ENCODE data around the gene LPAR2. TPM values are rescaled to one million over a fixed set of nuclear protein-coding genes. Genes with fewer than 3 reads are reported as not detected.

The LPAR2 gene
- total and polyA plus RNA-seq, 2 donors (not counting 3 experiments of a cell fraction or from before 2014, with no cell fraction given), result 4.7 to 5.0 TPM

DNA sequence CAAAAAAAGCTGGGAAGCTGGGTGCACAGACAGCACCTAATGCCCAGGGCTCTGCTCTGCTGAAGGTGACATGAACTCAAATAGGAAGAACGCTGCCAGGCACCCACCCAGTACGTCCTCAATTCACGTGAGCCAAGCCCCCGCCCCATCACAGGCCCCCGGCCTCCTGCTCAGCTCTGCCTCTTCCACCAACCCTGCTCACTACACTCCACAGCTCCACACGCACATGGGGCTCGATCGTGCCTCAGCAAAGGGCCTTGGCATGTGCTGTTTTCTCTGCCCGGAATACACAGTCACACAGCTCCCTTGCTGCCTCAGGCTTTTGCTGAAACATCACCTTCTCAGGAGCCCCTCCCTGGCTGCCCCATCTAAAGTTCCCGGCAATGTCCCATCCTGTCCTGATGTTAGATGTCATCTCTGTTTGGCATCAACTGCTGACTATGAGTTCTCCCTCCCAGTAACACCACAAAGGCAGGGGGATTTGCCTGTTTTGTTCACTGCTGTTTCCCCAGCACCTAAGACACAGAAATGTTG is 33.2 kb upstream of the LPAR2 start:
- no peak overlapping the region for H3K4me3 ChIP-seq (replicated peaks in 1 of 3; ENCODE audit: insufficient read depth in 1 of 3, low read depth in 1 of 3, low read length in 3 of 3)
- H2AFZ ChIP-seq (ENCODE audit: low read depth, low read length), result no peak overlapping the region
- H3K79me2 ChIP-seq (ENCODE audit: control insufficient read depth, insufficient read depth, low read length), result peaks cover 22% of the 10 kb centered on the region
- no peak overlapping the region for H3K4me2 ChIP-seq (ENCODE audit: insufficient read depth, low read length)
- H3K9me3 ChIP-seq (replicated peaks; ENCODE audit: control insufficient read depth, insufficient read depth, low read length), result no peaks in the 10 kb centered on the region
- no peak overlapping the region for H3K9ac ChIP-seq (replicated peaks; ENCODE audit: extremely low read depth, insufficient read depth, low read length)
- no peak for DNase-seq (ENCODE audit: low read depth, low spot score)
- CTCF ChIA-PET, result no interaction called here
- no peak for FAIRE-seq
- dilution Hi-C loops (cut with MboI; ENCODE audit: extremely low pct_ligation_motif_present, low sequenced_read_pairs), result no loop called here
- H3K36me3 ChIP-seq (ENCODE audit: control insufficient read depth in 2 of 2, extremely low read depth in 1 of 2, insufficient read depth in 2 of 2, low read length in 2 of 2), result peaks cover 9 to 26% of the 10 kb centered on the region in 2 experiments
- TF ChIP-seq POLR2A (IDR thresholded peaks at IDR 0.05; ENCODE audit: low read depth, low read length) (no peak), FOS (IDR thresholded peaks at IDR 0.05; ENCODE audit: borderline replicate concordance, insufficient read depth, low read length) (no peak), POLR2AphosphoS5 (IDR thresholded peaks at IDR 0.05; ENCODE audit: insufficient read depth, low read depth, low read length) (no peak), EZH2 (IDR thresholded peaks at IDR 0.05; ENCODE audit: borderline replicate concordance, low read depth, low read length, severe bottlenecking) (no peak), MYC (IDR thresholded peaks at IDR 0.05; ENCODE audit: low read depth, low read length) (no peak), GATA2 (IDR thresholded peaks at IDR 0.05; ENCODE audit: insufficient read depth, insufficient read length, low read depth, low read length) (no peak), JUN (IDR thresholded peaks at IDR 0.05; ENCODE audit: borderline replicate concordance, insufficient read depth, insufficient read length, low read depth) (no peak)
- TF ChIP-seq, protein P1, sequence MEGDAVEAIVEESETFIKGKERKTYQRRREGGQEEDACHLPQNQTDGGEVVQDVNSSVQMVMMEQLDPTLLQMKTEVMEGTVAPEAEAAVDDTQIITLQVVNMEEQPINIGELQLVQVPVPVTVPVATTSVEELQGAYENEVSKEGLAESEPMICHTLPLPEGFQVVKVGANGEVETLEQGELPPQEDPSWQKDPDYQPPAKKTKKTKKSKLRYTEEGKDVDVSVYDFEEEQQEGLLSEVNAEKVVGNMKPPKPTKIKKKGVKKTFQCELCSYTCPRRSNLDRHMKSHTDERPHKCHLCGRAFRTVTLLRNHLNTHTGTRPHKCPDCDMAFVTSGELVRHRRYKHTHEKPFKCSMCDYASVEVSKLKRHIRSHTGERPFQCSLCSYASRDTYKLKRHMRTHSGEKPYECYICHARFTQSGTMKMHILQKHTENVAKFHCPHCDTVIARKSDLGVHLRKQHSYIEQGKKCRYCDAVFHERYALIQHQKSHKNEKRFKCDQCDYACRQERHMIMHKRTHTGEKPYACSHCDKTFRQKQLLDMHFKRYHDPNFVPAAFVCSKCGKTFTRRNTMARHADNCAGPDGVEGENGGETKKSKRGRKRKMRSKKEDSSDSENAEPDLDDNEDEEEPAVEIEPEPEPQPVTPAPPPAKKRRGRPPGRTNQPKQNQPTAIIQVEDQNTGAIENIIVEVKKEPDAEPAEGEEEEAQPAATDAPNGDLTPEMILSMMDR (IDR thresholded peaks at IDR 0.05; ENCODE audit: extremely low read depth in 1 of 2, insufficient read depth in 1 of 2, low read depth in 1 of 2, low read length in 2 of 2), result no peak
- TF ChIP-seq, protein P2, sequence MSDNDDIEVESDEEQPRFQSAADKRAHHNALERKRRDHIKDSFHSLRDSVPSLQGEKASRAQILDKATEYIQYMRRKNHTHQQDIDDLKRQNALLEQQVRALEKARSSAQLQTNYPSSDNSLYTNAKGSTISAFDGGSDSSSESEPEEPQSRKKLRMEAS (IDR thresholded peaks at IDR 0.05; ENCODE audit: insufficient read depth, insufficient read length), result no peak
- H3K4me1 ChIP-seq (ENCODE audit: control insufficient read depth, extremely low read depth, insufficient read depth, low read length), result peaks cover 3% of the 10 kb centered on the region
- POLR2A ChIA-PET, result no interaction called here
- no peaks in the 10 kb centered on the region for H4K20me1 ChIP-seq (replicated peaks; ENCODE audit: control insufficient read depth, extremely low read depth, insufficient read depth, low read length)
- H3K27me3 ChIP-seq (ENCODE audit: control insufficient read depth in 2 of 2, insufficient read depth in 2 of 2, low read length in 2 of 2), result no peaks in the 10 kb centered on the region
- BruUV-seq (replicated peaks), result no TSS peak
- H3K27ac ChIP-seq (ENCODE audit: insufficient read depth, low read depth, low read length), result no peak overlapping the region
- intact Hi-C loops (cut with micrococcal nuclease), result loop anchor here (10.0 kb wide), 1 partner anchor 244 kb away; the partner anchor contains the start of gene ZNF93
- no peaks in the 10 kb centered on the region for H3K9me1 ChIP-seq (replicated peaks; ENCODE audit: control insufficient read depth, extremely low read depth, insufficient read depth, low read length)

Measured in endothelial cell of umbilical vein (primary cell).